Skeletal muscle tissue (tissue), 4 donors: ENCODE data around the gene TTC16. TPM values are rescaled to one million over a fixed set of nuclear protein-coding genes. Genes with fewer than 3 reads are reported as not detected.

Experiments used
- H3K27ac ChIP-seq: one replicate; pipeline ENCODE4 v1.7.0; 2013; ENCODE audit warnings: mild to moderate bottlenecking, low read depth, low read length, inconsistent platforms
- H3K27me3 ChIP-seq, 3 donors: one replicate each; pipeline ENCODE4 v1.7.0; 2013; ENCODE audit warnings: low read length in 3 of 3; ENCODE audit not compliant: control insufficient read depth in 3 of 3, insufficient read depth in 3 of 3
- H3K36me3 ChIP-seq, 3 donors: one replicate each; pipeline ENCODE4 v1.7.0; 2013; ENCODE audit warnings: low read length in 3 of 3; ENCODE audit not compliant: control insufficient read depth in 3 of 3, insufficient read depth in 3 of 3
- H3K4me1 ChIP-seq, 3 donors: one replicate each; pipeline ENCODE4 v1.7.0; 2013; ENCODE audit warnings: low read length in 3 of 3, mild to moderate bottlenecking in 3 of 3; ENCODE audit not compliant: control insufficient read depth in 3 of 3, insufficient read depth in 3 of 3
- H3K4me3 ChIP-seq, 3 donors: one replicate each; pipeline ENCODE4 v1.7.0; 2013; ENCODE audit warnings: low read length in 3 of 3
- H3K9ac ChIP-seq, 3 donors: one replicate each; pipeline ENCODE4 v1.7.0; 2013; ENCODE audit warnings: low read length in 3 of 3, mild to moderate bottlenecking in 3 of 3, moderate library complexity in 2 of 3, low read depth in 1 of 3
- H3K9me3 ChIP-seq, 3 donors: one replicate each; pipeline ENCODE4 v1.7.0; 2013; ENCODE audit warnings: low read length in 3 of 3; ENCODE audit not compliant: control insufficient read depth in 3 of 3
- total RNA-seq: library from RNA; depleted of rRNA; stranded (reverse); fragments of >200 nt; gene quantifications from one replicate; pipeline ENCODE4 v1.2.3, GENCODE V29; 2014
- donor health status: Osteomylitis.

The TTC16 gene
- total RNA-seq, 1 donor from 2014 or later, result not detected

DNA sequence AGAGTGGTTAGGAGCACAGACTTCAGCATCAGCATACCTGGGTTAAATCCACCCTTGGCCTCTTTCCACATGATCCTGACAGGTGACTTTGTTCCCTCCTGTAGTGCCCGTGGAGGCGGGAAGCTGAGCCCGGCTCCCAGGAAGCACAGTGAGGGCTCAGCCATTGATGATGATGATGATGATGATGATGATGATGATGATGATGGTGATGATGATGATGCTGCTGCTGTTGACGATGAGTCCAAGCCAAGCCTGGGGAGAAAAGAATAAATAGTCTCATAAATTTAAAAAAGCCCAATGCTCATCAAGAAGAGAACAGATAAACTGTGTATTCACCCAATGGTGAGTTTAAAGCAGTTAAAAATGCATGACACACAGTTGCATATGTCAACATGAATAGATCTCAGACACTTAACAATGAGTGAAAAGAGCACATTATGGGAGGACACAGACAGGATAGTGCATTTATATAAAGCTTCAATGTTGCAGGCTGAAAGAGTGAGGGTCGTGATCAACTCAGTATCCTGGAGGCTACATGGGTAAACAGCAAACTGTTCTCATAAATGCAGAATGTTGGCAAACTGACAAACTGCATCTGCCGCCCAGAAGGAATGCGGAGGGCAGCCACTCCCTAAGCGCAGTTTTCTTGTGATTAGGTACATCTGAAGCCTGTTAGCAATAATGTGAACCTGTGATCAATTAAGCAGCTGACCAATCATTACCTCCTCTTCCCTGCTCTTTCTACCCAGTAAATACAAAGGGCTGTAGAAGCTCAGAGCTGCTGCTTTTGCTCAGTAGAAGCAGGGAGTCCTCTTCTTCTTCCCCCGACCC lies 20.8 kb upstream of the TTC16 start:
- H3K4me1 ChIP-seq, result peaks cover 6 to 14% (median 12%) of the 10 kb centered on the region in 3 donors
- H3K4me3 ChIP-seq, result no peak overlapping the region
- H3K9ac ChIP-seq, result no peak overlapping the region
- no peaks in the 10 kb centered on the region for H3K9me3 ChIP-seq
- H3K27ac ChIP-seq, result no peak overlapping the region
- peaks cover 4 to 18% (median 9%) of the 10 kb centered on the region in 3 donors for H3K36me3 ChIP-seq
- no peaks in the 10 kb centered on the region for H3K27me3 ChIP-seq

DNA sequence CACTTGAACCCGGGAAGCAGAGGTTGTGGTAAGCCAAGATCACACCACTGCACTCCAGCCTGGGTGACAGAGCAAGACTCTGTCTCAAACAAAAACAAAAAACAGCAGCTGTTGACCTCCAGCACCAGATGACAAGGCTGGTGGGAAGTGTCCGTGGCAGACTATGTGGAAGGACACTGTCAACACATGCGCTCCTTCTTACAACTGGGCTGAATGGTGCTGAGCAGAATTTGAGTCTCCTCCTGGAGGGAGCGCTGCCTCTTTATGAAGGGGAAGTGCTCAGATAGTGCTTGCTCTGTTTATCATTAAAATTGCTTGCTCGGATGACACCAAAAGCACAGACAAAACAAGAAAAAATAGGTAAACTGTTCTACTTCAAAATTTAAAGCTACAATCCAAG lies 18.3 kb upstream of the TTC16 start:
- Histone ChIP-seq H3K4me3 (no peak overlapping the region), H3K36me3 (peaks cover 0 to 6% (median 3%) of the 10 kb centered on the region in 3 donors), H3K4me1 (peaks cover 10 to 22% (median 21%) of the 10 kb centered on the region in 3 donors), H3K9ac (no peak overlapping the region), H3K27me3 (no peaks in the 10 kb centered on the region), H3K9me3 (no peaks in the 10 kb centered on the region), H3K27ac (no peak overlapping the region)

DNA sequence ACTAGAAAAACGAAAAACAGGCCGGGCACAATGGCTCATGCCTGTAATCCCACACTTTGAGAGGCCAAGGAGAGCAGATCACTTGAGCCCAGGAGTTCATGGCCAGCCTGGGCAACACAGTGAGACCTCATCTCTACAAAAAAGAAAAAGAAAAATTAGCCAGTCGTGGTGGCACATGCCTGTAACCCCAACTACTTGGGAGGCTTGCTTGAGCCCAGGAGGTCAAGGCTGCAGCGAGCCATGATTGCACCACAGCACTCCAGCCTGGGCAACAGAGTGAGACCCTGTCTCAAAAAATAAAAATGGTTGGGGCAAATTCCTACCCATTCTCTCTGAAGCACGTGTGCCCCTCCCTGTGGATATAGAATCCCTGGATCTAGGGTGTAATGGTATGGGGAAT lies 17.5 kb upstream of the TTC16 start:
- peak overlapping the region; percentile 95 for H3K27ac ChIP-seq

DNA sequence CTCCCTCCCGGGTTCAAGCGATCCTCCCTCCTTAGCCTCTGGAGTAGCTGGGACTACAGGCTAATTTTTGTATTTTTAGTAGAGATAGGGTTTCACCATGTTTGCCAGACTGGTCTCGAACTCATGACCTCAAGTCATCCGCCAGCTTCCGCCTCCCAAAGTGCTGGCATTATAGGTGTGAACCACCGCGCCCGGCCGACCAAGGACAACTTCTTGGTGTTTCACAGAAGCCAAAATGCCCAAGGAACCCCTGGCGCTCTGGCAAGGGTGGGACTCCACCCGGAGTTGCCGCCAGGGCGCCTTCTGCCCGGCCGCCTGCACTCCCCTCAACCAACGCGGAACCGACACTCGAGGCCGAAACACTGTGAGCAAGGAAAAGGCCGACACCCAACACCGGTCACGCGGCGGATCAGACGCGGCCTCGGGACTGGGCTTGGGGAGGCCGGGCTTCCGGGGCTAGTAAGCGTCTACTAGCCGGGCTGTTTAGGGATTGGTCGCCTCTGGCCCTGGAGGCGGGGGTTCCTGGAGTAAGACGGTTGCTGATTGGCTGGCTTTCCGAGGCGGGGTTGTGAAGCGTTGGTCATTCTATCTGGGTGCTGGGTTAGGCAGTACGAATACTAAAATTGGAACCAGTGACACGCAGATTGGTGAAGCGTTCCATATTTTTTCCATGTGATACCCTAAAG lies 16.8 kb upstream of the TTC16 start:
- H3K9ac ChIP-seq, result peak overlapping the region; percentile 51 to 74 (median 62)
- peak overlapping the region; percentile 23 to 64 (median 59) for H3K4me3 ChIP-seq

More for the DNA sequence above, 17.5 kb upstream of the TTC16 start:
- H3K36me3 ChIP-seq, result peaks cover 0 to 4% (median 0%) of the 10 kb centered on the region in 3 donors
- no peaks in the 10 kb centered on the region for H3K27me3 ChIP-seq
- H3K9me3 ChIP-seq, result no peaks in the 10 kb centered on the region
- no peak overlapping the region for H3K4me3 ChIP-seq
- H3K4me1 ChIP-seq, result peaks cover 10 to 22% (median 21%) of the 10 kb centered on the region in 3 donors
- no peak overlapping the region for H3K9ac ChIP-seq

DNA sequence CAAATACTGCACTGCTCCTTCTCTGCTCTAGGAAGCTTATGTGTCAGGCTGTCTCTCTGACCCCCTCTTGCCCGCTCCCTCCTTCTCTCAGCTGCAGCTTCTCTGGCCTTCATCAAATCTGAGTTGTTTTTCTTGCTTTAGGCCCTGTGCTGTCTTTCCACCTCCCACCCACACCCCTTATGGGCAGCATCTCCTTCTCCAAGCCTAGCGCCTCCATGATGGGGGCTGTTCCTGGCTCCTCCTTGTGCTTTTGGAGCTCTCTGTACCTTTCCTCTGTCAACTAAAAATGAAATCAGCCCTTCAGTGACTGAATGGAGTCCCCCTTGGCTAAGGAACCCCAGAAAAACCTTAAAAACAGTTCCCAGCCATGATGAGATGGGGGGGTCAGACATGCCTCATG lies 15.7 kb upstream of the TTC16 start:
- H3K9me3 ChIP-seq, result no peaks in the 10 kb centered on the region
- peaks cover 10 to 22% (median 21%) of the 10 kb centered on the region in 3 donors for H3K4me1 ChIP-seq
- H3K27ac ChIP-seq, result peak overlapping the region; percentile 95
- H3K9ac ChIP-seq, result peak overlapping the region in 2 of 3 donors; percentile 35 to 57
- peaks cover 0 to under 1% (median 0%) of the 10 kb centered on the region in 3 donors for H3K27me3 ChIP-seq
- no peak overlapping the region for H3K4me3 ChIP-seq
- no peaks in the 10 kb centered on the region for H3K36me3 ChIP-seq

More for the DNA sequence above, 16.8 kb upstream of the TTC16 start:
- H3K4me1 ChIP-seq, result peaks cover 10 to 22% (median 21%) of the 10 kb centered on the region in 3 donors
- no peaks in the 10 kb centered on the region for H3K9me3 ChIP-seq
- no peaks in the 10 kb centered on the region for H3K36me3 ChIP-seq
- H3K27ac ChIP-seq, result peak overlapping the region; percentile 95
- H3K27me3 ChIP-seq, result no peaks in the 10 kb centered on the region

DNA sequence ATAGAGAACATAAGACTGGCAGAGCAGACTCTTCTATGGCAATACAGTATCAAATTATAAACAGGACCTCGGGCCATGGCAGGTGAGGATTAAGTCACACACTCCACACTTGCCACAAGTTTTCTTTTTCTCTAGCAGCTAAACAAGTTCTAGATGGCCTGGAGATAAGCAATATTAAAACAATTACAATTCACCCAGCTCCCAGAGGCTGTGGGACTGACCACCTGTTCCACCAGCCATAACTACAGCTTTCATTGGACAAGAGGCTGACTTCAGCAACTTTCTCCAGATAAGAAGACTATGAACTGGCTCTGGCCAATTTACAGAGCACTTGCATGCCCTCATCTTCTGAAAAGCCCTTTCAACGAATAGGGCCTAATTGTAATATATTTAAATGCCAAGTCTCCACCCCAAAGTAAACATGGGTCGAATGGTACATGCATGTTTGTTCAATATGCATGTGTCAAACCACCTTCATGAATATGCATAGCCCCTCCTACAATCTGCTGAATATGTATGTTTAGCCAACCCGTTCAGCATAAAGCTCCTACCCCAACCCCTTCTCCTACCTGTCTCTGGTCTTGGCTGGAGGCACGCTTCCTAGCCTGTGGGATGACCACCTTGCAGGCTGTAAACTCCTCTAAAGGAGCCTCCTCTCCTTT lies 15.2 kb upstream of the TTC16 start:
- Histone ChIP-seq H3K36me3 (no peaks in the 10 kb centered on the region), H3K27me3 (peaks cover 0 to 4% (median 0%) of the 10 kb centered on the region in 3 donors), H3K9me3 (no peaks in the 10 kb centered on the region), H3K27ac (peak overlapping the region; percentile 95), H3K4me3 (no peak overlapping the region), H3K9ac (peak overlapping the region in 1 of 3 donors; percentile 35), H3K4me1 (peaks cover 10 to 22% (median 21%) of the 10 kb centered on the region in 3 donors)

DNA sequence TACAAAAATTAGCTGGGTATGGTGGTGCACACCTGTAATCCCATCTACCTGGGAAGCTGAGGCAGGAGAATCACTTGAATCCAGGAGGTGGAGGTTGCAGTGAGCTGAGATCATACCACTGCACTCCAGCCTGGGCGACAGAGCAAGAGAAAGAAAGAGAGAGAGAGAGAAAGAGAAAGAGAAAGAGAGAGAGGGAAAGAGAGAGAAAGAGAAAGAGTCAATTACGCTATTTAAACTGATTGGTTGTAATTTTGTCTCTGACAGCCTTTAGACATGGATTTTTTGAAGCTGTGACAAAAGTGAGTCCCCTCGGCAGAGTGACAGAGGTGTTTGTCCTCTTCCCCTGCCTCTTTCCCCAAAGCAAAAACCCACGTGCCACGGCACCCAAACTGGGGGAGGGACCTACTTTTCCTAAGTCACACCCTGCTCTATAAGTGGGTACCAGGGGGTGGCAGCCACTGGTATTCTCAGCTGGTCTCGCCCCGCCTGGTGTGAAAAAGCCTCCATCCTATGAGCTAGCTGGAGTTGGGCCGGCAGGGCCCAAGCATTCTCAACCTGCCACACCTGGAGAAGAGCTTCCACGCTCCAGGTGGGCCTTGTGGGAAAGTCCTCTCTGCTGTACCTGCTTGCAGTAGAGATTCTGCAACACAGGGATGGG lies 12.5 kb upstream of the TTC16 start:
- H3K27ac ChIP-seq, result no peak overlapping the region
- no peak overlapping the region for H3K4me3 ChIP-seq
- H3K9me3 ChIP-seq, result no peaks in the 10 kb centered on the region
- H3K9ac ChIP-seq, result no peak overlapping the region
- peaks cover 10 to 22% (median 21%) of the 10 kb centered on the region in 3 donors for H3K4me1 ChIP-seq
- H3K36me3 ChIP-seq, result no peaks in the 10 kb centered on the region
- peaks cover 0 to 4% (median 0%) of the 10 kb centered on the region in 3 donors for H3K27me3 ChIP-seq

DNA sequence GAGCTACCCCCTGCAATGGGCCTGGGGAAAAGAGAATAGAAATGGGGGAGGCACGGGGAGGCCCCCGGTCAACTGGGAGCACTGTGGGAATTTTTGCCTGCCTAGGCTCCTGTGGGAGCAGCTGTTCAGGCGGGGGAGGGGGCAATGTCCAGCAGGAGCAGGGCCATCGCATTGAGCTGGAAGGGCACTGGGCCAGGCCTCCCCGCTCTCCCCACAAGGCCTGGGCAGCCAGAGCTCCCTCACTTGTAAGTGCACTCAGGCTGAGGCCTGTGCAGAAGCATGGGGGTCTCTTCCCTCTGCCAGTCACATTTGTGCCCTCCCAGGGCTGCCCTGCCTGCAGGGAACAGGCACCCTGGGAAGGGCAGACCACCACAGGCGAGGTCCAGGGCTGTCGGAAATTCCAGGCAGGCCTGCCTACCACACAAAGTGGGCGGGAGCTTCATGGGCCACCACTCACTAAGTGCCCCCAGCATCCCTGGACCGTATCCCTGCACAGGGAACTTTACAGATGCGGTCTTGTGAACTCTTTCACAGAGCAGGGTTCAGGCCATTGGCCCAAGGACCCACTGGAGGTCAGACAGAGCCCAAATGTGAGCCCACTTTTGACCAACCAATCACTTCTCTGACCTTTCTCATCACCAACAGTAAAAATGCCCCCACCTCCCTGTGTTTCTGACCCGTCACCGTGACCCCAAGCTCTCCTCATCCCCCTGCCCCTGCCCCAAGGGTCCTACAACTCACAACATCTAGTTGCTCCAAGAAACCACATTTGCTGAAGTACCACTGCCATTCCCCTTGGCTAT lies 10.1 kb upstream of the TTC16 start:
- Histone ChIP-seq H3K27ac (no peak overlapping the region), H3K4me3 (no peak overlapping the region), H3K9me3 (no peaks in the 10 kb centered on the region), H3K27me3 (peaks cover 0 to 4% (median 0%) of the 10 kb centered on the region in 3 donors), H3K36me3 (no peaks in the 10 kb centered on the region), H3K9ac (no peak overlapping the region), H3K4me1 (peaks cover 0 to 3% (median under 1%) of the 10 kb centered on the region in 3 donors)

DNA sequence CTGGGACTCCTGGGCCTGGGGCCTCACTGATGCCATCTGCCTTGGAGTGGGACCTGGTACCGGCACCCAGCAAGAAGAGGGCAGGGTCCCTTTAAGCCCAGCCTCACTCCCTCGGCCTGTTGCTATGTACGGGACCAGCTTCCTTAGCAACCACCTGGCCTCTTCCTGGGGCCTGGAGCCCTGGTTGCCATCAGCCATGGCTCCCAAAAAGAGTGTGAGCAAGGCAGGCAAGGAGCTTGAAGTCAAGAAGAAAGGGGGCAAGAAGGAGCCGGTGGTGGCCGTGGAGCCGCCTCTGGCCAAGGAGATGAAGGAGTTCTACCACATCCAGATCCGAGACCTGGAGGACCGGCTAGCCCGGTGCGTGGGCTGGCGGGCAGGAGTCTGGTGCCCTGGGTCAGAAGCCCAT lies 9.0 kb upstream of the TTC16 start, which contains the start of gene CFAP157:
Gene CFAP157, plus strand, starts transcription at position 153 of the 406 bp plus-strand sequence. Its CDS starts 44 bp downstream, at position 197.
- Histone ChIP-seq H3K27ac (no peak within 1 kb of the TSS), H3K27me3 (peaks cover 0 to 4% (median 0%) of the 10 kb centered on the region in 3 donors), H3K36me3 (no peaks in the 10 kb centered on the region), H3K4me1 (no peaks in the 10 kb centered on the region), H3K9me3 (no peaks in the 10 kb centered on the region), H3K9ac (no peak within 1 kb of the TSS), H3K4me3 (no peak within 1 kb of the TSS)
